ENCODE results near the gene TRPM2. TPM values are rescaled to one million over a fixed set of nuclear protein-coding genes. Genes with fewer than 3 reads are reported as not detected.

The TRPM2 gene
- total and polyA plus RNA-seq, 2 experiments from 2014 or later, result not detected

DNA sequence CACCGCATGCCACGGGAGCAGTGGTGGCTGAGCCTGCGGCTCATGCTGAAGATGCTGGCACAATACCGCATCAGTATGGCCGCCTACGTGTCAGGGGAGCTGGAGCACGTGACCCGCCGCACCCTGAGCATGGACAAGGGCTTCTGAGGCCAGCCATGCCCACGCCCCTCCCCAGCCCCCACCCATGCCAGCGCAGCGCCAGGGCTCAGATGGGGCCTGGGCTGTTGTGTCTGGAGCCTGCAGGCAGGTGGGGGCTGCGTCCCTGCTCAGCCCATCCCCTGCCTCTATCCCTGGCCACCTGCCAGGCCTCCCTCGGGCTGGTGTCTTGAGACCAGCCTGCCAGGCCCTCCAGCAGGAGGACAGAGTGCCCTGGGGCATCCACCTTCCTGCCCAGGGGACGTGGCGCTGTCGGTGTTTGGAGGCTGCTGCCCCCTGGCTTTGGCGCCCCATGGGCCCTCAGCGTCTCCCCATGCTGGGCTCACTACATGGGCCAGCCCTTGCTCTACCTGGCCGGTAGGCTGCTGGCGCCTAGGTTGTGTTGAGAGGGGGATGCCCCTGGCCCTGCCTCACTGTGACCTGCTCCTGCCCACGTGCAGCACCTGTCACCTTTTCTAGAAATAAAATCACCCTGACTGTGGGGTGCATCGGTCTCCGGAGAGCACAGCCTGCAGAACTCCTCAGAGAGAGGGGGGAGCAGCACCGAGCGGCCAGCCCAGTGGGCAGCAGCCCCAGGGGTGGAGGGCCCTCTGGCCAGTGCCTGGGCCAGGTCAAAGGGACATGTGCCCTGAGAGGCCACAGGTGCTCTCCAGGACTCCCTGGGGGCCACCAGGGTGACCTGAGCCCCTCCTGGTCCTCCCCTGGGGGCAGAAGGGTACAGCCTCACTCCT lies 26.5 kb upstream of the TRPM2 start:
- Histone ChIP-seq H3K4me1 (ENCODE audit: low read depth) (no peaks in the 10 kb centered on the region), H3K9me3 (ENCODE audit: low read depth) (no peaks in the 10 kb centered on the region), H3K4me3 (no peak overlapping the region), H3K36me3 (peaks cover 6% of the 10 kb centered on the region), H3K27ac (no peak overlapping the region), H3K27me3 (no peaks in the 10 kb centered on the region)
- TF ChIP-seq, protein P1, sequence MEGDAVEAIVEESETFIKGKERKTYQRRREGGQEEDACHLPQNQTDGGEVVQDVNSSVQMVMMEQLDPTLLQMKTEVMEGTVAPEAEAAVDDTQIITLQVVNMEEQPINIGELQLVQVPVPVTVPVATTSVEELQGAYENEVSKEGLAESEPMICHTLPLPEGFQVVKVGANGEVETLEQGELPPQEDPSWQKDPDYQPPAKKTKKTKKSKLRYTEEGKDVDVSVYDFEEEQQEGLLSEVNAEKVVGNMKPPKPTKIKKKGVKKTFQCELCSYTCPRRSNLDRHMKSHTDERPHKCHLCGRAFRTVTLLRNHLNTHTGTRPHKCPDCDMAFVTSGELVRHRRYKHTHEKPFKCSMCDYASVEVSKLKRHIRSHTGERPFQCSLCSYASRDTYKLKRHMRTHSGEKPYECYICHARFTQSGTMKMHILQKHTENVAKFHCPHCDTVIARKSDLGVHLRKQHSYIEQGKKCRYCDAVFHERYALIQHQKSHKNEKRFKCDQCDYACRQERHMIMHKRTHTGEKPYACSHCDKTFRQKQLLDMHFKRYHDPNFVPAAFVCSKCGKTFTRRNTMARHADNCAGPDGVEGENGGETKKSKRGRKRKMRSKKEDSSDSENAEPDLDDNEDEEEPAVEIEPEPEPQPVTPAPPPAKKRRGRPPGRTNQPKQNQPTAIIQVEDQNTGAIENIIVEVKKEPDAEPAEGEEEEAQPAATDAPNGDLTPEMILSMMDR (IDR thresholded peaks at IDR 0.05; ENCODE audit: low read depth, low read length), result no peak
- DNase-seq (ENCODE audit: low read depth in 1 of 2, low spot score in 1 of 2), result no peak

DNA sequence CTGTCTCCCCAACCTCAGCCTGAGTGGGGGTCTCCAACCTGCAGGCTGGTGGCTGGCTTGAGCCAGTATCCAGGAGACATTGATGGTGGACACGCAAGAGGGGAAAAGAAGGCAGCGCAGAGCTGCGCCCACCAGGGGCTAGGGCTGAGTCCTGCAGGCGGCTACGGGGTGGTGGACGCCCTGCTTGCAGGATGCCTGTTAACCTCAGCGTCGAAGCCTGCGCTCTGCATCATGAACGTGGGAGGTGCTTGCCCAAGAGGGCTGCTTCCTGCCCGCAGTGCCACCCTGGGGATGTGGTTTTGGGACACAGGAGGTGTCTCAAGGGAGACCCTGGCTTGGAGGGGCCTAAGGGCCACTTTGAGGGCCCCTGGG lies 25.8 kb upstream of the TRPM2 start:
- no peak overlapping the region for H3K4me3 ChIP-seq
- H3K27ac ChIP-seq, result no peak overlapping the region
- no peak for DNase-seq (ENCODE audit: low read depth in 1 of 2, low spot score in 1 of 2)
- TF ChIP-seq, protein P1 (IDR thresholded peaks at IDR 0.05; ENCODE audit: low read depth, low read length), result no peak
- H3K27me3 ChIP-seq, result no peaks in the 10 kb centered on the region
- no peaks in the 10 kb centered on the region for H3K9me3 ChIP-seq (ENCODE audit: low read depth)
- no peaks in the 10 kb centered on the region for H3K4me1 ChIP-seq (ENCODE audit: low read depth)
- peaks cover 6% of the 10 kb centered on the region for H3K36me3 ChIP-seq

DNA sequence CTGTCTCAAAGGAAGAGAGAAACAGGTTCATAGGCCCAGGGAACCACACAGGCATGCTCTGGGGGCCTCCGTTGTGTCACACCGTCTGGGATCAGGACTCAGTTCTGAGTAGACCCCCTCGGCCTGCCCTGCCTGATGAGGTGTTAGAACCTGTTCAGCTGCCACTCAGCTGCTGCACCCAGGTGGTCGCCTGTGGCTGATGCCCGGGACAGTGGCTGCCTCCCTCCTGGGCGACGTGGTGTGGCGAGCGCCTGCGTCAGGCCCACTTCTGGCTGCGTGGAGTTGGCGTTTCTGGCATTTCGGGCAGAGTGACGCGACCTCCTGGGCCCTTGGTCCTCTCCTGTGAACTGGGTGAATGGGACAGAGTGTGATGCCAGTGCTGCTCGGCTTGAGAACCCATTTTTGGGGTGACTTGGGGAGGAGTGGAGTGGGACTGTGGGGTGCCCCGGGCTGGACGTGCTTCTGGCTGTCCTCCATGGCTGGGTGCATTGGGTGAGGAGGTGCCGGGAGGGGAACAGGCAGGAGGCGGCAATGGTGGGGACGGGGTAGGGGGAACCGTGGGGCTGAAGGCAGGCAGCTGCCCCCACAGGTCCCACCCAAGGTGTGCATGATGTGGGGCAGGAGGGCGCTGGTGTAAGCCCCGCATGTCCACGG lies 25.1 kb upstream of the TRPM2 start:
- H3K27ac ChIP-seq, result no peak overlapping the region
- H3K36me3 ChIP-seq, result peaks cover 6% of the 10 kb centered on the region
- H3K27me3 ChIP-seq, result no peaks in the 10 kb centered on the region
- TF ChIP-seq, protein P1 (IDR thresholded peaks at IDR 0.05; ENCODE audit: low read depth, low read length), result no peak
- H3K9me3 ChIP-seq (ENCODE audit: low read depth), result no peaks in the 10 kb centered on the region
- H3K4me3 ChIP-seq, result no peak overlapping the region
- H3K4me1 ChIP-seq (ENCODE audit: low read depth), result no peaks in the 10 kb centered on the region
- no peak for DNase-seq (ENCODE audit: low read depth in 1 of 2, low spot score in 1 of 2)

DNA sequence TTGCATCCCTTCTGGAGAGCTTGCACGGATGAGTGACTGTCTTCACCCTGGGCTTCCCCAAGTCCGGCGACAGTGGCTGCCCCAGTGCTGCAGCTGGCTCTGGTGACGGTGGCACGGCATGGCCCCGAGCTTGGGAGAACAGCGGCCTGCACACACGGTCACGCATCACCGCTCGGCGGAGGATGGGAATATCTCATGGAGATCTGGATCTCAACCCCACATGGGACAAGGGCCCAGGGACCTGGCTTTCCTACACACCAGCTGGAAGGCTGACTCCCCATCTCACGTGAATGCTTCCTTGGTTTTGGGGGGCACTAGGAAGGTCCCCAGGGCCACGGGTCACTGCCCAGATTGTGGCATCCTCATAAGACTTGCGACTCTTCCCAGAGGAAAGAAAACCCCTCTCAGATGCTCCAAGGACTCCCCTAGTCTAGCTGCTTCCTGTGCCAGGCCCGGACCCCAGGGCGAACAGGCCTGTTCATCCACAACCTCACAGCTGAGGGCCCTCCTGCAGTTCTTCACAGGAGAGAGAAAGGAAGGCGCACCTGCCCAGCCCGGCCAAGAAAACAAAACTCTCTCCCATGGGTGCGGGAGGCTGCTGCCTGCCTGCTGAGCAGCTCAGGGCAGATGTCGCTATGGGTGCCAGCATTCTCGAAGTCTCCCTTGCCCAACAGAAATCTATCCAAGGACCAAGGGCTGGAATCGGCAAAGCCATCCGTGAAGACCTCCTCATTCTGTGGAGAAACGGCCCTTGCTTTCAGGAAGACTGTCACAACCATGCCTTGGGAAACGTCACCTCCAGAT lies 24.1 kb upstream of the TRPM2 start:
- no peaks in the 10 kb centered on the region for H3K4me1 ChIP-seq (ENCODE audit: low read depth)

More for the DNA sequence above, 24.1 kb upstream of the TRPM2 start:
- peaks cover 6% of the 10 kb centered on the region for H3K36me3 ChIP-seq
- TF ChIP-seq, protein P1 (IDR thresholded peaks at IDR 0.05; ENCODE audit: low read depth, low read length), result no peak
- no peak for DNase-seq (ENCODE audit: low read depth in 1 of 2, low spot score in 1 of 2)
- H3K27me3 ChIP-seq, result no peaks in the 10 kb centered on the region
- H3K27ac ChIP-seq, result peak overlapping the region; percentile 43
- no peak overlapping the region for H3K4me3 ChIP-seq
- no peaks in the 10 kb centered on the region for H3K9me3 ChIP-seq (ENCODE audit: low read depth)
